ENCODE results near the gene PPP1R14B.

Gene PPP1R14B

DNA sequence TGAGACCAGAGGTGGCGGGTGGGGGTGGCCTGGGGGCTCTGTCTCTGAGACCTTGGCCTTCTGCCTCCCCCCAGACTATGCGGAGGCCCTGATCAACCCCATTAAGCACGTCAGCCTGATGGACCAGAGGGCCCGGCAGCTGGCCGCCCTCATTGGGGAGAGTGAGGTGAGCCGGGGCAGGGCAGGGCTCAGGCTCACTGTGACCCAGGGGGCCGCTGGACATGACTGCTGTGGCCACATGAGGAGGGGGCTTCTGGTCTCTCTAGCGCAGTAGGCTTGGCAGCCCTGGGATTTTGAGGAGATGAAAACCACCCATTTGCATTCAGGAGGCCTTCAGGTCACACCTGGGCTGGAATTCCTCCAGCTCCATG lies 17.2 kb upstream of the PPP1R14B start:
- Histone ChIP-seq H3K9me3 (ENCODE audit: control insufficient read depth, low read length) (no peaks in the 10 kb centered on the region), H3K4me3 (ENCODE audit: low read length) (no peak overlapping the region), H3K9ac (ENCODE audit: low read length) (no peak overlapping the region), H3K36me3 (ENCODE audit: control insufficient read depth, insufficient read depth, low read length, severe bottlenecking) (peaks cover 57% of the 10 kb centered on the region), H3K27me3 (replicated peaks; ENCODE audit: control insufficient read depth, insufficient read depth, low read length) (no peaks in the 10 kb centered on the region), H3K4me1 (ENCODE audit: control insufficient read depth, insufficient read depth, low read length) (peaks cover 19% of the 10 kb centered on the region)
- no peak for DNase-seq (ENCODE audit: low read depth)

DNA sequence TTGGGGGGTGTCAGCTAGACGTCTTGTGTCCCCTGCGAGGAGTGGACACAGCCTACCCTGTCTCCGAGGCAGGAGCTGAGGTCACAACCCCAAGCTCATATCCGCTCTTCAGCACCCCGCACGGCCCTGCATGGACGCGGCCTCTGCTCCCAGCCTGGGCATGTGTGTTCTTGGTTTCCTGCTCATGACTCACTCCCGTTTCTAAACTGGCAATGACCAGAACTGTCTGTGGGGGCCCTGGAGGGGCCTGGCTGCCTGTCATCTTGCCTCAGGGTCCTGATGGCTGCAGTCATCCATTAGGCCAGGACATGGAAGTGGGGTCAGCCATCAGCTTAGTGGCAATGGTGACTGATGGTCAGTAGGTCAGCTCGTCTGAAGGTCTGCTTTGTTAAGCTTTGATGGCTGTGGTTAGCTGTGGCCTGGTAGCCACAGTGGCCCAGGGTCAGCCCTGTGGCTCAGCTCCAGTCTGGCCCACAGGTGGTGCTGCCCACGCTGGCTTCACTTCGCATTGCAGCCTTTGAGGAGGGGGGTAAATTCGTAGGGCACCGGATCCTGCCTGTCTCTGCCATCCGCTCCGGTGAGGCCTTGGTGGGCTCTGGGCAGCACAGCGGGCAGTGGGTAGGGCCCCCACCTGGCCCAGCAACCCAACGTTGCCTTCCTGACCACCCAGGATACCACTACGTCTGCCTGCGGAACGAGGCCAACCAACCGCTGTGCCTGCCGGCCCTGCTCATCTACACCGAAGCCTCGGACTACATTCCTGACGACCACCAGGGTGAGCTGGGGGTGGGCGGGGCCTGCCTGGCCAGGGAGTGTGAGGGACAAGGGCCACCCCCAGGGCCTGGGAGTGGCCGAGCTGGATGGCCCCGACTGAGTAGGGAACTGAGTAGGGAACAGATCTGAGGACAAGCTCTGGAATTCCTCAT lies 16.5 kb upstream of the PPP1R14B start:
- H3K9ac ChIP-seq (ENCODE audit: low read length), result peak overlapping the region; percentile 46
- no peak overlapping the region for H3K4me3 ChIP-seq (ENCODE audit: low read length)
- no peaks in the 10 kb centered on the region for H3K27me3 ChIP-seq (replicated peaks; ENCODE audit: control insufficient read depth, insufficient read depth, low read length)
- no peak for DNase-seq (ENCODE audit: low read depth)
- H3K36me3 ChIP-seq (ENCODE audit: control insufficient read depth, insufficient read depth, low read length, severe bottlenecking), result peaks cover 63% of the 10 kb centered on the region
- H3K4me1 ChIP-seq (ENCODE audit: control insufficient read depth, insufficient read depth, low read length), result peaks cover 12% of the 10 kb centered on the region
- no peaks in the 10 kb centered on the region for H3K9me3 ChIP-seq (ENCODE audit: control insufficient read depth, low read length)

DNA sequence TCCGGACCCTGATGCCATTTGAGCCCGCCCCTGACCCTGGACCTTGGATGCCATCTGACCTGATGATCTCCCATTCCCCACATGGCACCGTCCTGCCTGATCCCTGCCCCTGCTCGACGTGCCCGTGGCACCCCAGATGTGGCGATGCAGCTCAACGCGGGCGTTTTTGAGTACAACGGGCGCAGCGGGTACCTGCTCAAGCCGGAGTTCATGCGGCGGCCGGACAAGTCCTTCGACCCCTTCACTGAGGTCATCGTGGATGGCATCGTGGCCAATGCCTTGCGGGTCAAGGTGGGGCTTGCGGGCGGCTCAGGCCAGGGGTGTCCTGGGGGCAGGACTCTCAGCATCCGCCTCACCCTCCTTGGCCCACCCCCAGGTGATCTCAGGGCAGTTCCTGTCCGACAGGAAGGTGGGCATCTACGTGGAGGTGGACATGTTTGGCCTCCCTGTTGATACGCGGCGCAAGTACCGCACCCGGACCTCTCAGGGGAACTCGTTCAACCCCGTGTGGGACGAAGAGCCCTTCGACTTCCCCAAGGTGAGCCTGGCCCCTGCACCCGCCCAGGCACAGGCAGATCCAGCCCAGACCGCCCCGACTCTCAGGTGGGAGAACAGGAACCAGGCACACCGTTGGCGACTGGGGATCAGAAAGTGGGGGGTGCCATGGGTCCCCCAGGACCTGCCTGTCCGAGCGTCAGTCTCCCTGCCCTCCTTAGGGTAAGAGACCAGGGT lies 15.7 kb upstream of the PPP1R14B start:
- H3K36me3 ChIP-seq (ENCODE audit: control insufficient read depth, insufficient read depth, low read length, severe bottlenecking), result peaks cover 70% of the 10 kb centered on the region
- DNase-seq (ENCODE audit: low read depth), result no peak
- H3K4me3 ChIP-seq (ENCODE audit: low read length), result no peak overlapping the region
- peak overlapping the region; percentile 46 for H3K9ac ChIP-seq (ENCODE audit: low read length)
- no peaks in the 10 kb centered on the region for H3K9me3 ChIP-seq (ENCODE audit: control insufficient read depth, low read length)
- H3K27me3 ChIP-seq (replicated peaks; ENCODE audit: control insufficient read depth, insufficient read depth, low read length), result no peaks in the 10 kb centered on the region
- peaks cover 4% of the 10 kb centered on the region for H3K4me1 ChIP-seq (ENCODE audit: control insufficient read depth, insufficient read depth, low read length)

DNA sequence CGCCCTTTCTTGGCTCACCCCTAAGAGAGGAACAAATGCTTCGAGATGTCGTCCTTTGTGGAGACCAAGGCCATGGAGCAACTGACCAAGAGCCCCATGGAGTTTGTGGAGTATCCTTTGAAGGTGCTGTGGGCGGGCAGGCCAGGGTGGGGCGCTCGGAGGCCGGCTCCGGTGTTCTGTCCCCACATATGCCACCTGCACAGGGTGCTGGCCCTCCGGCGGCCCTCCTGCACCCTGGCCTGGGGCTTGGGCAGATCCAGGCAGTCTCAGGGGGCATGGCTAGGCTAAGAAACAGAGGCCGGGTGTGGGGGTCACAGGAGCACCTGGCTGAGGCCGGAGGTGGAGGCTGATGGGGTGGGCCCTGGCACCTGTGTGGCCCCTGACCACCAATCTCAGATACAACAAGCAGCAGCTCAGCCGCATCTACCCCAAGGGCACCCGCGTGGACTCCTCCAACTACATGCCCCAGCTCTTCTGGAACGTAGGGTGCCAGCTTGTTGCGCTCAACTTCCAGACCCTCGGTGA lies 14.9 kb upstream of the PPP1R14B start:
- H3K9me3 ChIP-seq (ENCODE audit: control insufficient read depth, low read length), result no peaks in the 10 kb centered on the region
- H3K4me3 ChIP-seq (ENCODE audit: low read length), result no peak overlapping the region
- H3K9ac ChIP-seq (ENCODE audit: low read length), result no peak overlapping the region
- H3K36me3 ChIP-seq (ENCODE audit: control insufficient read depth, insufficient read depth, low read length, severe bottlenecking), result peaks cover 72% of the 10 kb centered on the region
- no peak for DNase-seq (ENCODE audit: low read depth)
- no peaks in the 10 kb centered on the region for H3K4me1 ChIP-seq (ENCODE audit: control insufficient read depth, insufficient read depth, low read length)
- no peaks in the 10 kb centered on the region for H3K27me3 ChIP-seq (replicated peaks; ENCODE audit: control insufficient read depth, insufficient read depth, low read length)

DNA sequence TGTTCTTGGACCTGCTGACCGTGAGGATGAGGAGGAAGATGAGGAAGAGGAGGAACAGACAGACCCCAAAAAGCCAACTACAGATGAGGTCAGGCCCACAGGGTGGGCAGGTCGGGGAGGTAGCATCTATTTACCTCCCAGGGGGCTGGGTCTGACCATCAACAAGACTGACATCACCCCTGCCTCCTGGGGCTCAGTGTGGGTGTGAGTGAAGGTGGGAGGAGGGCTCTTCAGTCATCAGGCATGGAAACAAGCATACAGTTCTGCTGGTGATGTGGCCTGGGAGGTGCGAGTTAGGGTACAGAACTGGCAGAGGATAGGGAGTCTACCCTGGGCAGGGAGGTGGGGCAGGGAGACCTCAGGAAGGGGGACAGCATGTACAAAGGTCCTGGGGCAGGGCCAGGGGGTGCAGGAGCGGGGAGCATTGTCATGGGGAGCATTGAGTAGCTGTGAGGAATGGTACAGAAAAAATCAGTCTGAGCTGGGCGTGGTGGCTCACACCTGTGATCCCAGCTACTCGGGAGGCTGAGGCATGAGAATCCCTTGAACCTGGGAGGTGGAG lies 13.5 kb upstream of the PPP1R14B start:
- Histone ChIP-seq H3K9me3 (ENCODE audit: control insufficient read depth, low read length) (no peaks in the 10 kb centered on the region), H3K4me1 (ENCODE audit: control insufficient read depth, insufficient read depth, low read length) (no peaks in the 10 kb centered on the region), H3K36me3 (ENCODE audit: control insufficient read depth, insufficient read depth, low read length, severe bottlenecking) (peaks cover 72% of the 10 kb centered on the region), H3K4me3 (ENCODE audit: low read length) (no peak overlapping the region), H3K27me3 (replicated peaks; ENCODE audit: control insufficient read depth, insufficient read depth, low read length) (no peaks in the 10 kb centered on the region), H3K9ac (ENCODE audit: low read length) (no peak overlapping the region)
- DNase-seq (ENCODE audit: low read depth), result no peak

- H3K27me3 ChIP-seq (replicated peaks; ENCODE audit: control insufficient read depth, insufficient read depth, low read length), result no peaks in the 10 kb centered on the region
- DNase-seq (ENCODE audit: low read depth), result no peak
- no peaks in the 10 kb centered on the region for H3K4me1 ChIP-seq (ENCODE audit: control insufficient read depth, insufficient read depth, low read length)
- no peaks in the 10 kb centered on the region for H3K9me3 ChIP-seq (ENCODE audit: control insufficient read depth, low read length)
- peaks cover 73% of the 10 kb centered on the region for H3K36me3 ChIP-seq (ENCODE audit: control insufficient read depth, insufficient read depth, low read length, severe bottlenecking)
- no peak overlapping the region for H3K9ac ChIP-seq (ENCODE audit: low read length)
- H3K4me3 ChIP-seq (ENCODE audit: low read length), result no peak overlapping the region
These were observed 12.9 kb upstream of the PPP1R14B start for GRCh38 chr11:64259533-64260067.

- peaks cover 73% of the 10 kb centered on the region for H3K36me3 ChIP-seq (ENCODE audit: control insufficient read depth, insufficient read depth, low read length, severe bottlenecking)
- H3K9ac ChIP-seq (ENCODE audit: low read length), result no peak overlapping the region
- no peaks in the 10 kb centered on the region for H3K27me3 ChIP-seq (replicated peaks; ENCODE audit: control insufficient read depth, insufficient read depth, low read length)
- H3K4me1 ChIP-seq (ENCODE audit: control insufficient read depth, insufficient read depth, low read length), result no peaks in the 10 kb centered on the region
- H3K9me3 ChIP-seq (ENCODE audit: control insufficient read depth, low read length), result no peaks in the 10 kb centered on the region
- H3K4me3 ChIP-seq (ENCODE audit: low read length), result no peak overlapping the region
- DNase-seq (ENCODE audit: low read depth), result no peak
These were observed 12.3 kb upstream of the PPP1R14B start for GRCh38 chr11:64258946-64259532.

DNA sequence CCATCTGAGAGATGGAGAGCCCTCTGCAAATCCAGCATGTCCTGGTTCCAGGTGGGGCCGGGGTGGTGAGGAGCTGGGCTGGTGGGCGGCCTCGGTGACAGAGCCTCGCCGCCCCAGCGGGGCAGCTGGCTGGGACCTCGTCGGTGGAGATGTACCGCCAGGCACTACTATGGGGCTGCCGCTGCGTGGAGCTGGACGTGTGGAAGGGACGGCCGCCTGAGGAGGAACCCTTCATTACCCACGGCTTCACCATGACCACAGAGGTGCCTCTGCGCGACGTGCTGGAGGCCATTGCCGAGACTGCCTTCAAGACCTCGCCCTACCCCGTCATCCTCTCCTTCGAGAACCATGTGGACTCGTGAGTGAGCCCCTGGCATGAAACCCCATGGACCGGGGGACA lies 11.6 kb upstream of the PPP1R14B start:
- DNase-seq (ENCODE audit: low read depth), result no peak
- Histone ChIP-seq H3K9ac (ENCODE audit: low read length) (no peak overlapping the region), H3K4me1 (ENCODE audit: control insufficient read depth, insufficient read depth, low read length) (peaks cover 3% of the 10 kb centered on the region), H3K9me3 (ENCODE audit: control insufficient read depth, low read length) (no peaks in the 10 kb centered on the region), H3K27me3 (replicated peaks; ENCODE audit: control insufficient read depth, insufficient read depth, low read length) (no peaks in the 10 kb centered on the region), H3K36me3 (ENCODE audit: control insufficient read depth, insufficient read depth, low read length, severe bottlenecking) (peaks cover 66% of the 10 kb centered on the region), H3K4me3 (ENCODE audit: low read length) (no peak overlapping the region)

DNA sequence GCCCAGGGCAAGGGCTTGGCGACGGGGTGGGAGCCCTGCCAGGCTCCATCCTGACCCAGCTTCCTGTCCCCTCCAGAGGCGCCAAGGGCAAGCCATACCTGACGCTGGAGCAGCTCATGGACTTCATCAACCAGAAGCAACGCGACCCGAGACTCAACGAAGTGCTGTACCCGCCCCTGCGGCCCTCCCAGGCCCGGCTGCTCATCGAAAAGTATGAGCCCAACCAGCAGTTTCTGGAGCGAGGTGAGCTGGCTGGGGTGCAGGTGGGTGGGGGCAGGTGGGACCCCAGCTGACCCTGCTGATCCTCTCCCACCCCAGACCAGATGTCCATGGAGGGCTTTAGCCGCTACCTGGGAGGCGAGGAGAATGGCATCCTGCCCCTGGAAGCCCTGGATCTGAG lies 9.6 kb upstream of the PPP1R14B start:
- DNase-seq (ENCODE audit: low read depth), result no peak

GRCh38 chr11:64255135-64256128 lies 8.7 kb upstream of the PPP1R14B start:
- no peak for DNase-seq (ENCODE audit: low read depth)
- peaks cover 18% of the 10 kb centered on the region for H3K4me1 ChIP-seq (ENCODE audit: control insufficient read depth, insufficient read depth, low read length)
- H3K27me3 ChIP-seq (replicated peaks; ENCODE audit: control insufficient read depth, insufficient read depth, low read length), result no peaks in the 10 kb centered on the region
- H3K36me3 ChIP-seq (ENCODE audit: control insufficient read depth, insufficient read depth, low read length, severe bottlenecking), result peaks cover 44% of the 10 kb centered on the region
- no peak overlapping the region for H3K4me3 ChIP-seq (ENCODE audit: low read length)
- no peaks in the 10 kb centered on the region for H3K9me3 ChIP-seq (ENCODE audit: control insufficient read depth, low read length)
- H3K9ac ChIP-seq (ENCODE audit: low read length), result no peak overlapping the region

More for the DNA sequence above, 9.6 kb upstream of the PPP1R14B start:
- Histone ChIP-seq H3K9me3 (ENCODE audit: control insufficient read depth, low read length) (no peaks in the 10 kb centered on the region), H3K4me1 (ENCODE audit: control insufficient read depth, insufficient read depth, low read length) (peaks cover 15% of the 10 kb centered on the region), H3K27me3 (replicated peaks; ENCODE audit: control insufficient read depth, insufficient read depth, low read length) (no peaks in the 10 kb centered on the region), H3K9ac (ENCODE audit: low read length) (no peak overlapping the region), H3K36me3 (ENCODE audit: control insufficient read depth, insufficient read depth, low read length, severe bottlenecking) (peaks cover 46% of the 10 kb centered on the region), H3K4me3 (ENCODE audit: low read length) (no peak overlapping the region)

Data from adipocyte (in vitro differentiated cells).